ENCODE data around the gene TCF19.

Gene TCF19

GRCh38 chr6:31158140-31158862, at the start of gene TCF19:
Gene TCF19 (plus strand): TSS chr6:31158589. CDS start chr6:31159470, 881 bp downstream.
- H3K9me3 Mint-ChIP-seq, result no peaks in the 10 kb centered on the region
- H3K27ac Mint-ChIP-seq, result peak within 1 kb of the TSS; percentile 59
- H3K4me1 Mint-ChIP-seq (ENCODE audit: low read depth), result peaks cover 40% of the 10 kb centered on the region
- no peaks in the 10 kb centered on the region for H3K27me3 Mint-ChIP-seq (ENCODE audit: low read depth)
- peak within 1 kb of the TSS; percentile 83 for H3K4me3 Mint-ChIP-seq
- H3K36me3 Mint-ChIP-seq (ENCODE audit: low read depth), result peaks cover 23% of the 10 kb centered on the region

- H3K9me3 Mint-ChIP-seq, result no peaks in the 10 kb centered on the region
- no peaks in the 10 kb centered on the region for H3K36me3 Mint-ChIP-seq (ENCODE audit: low read depth)
- no peak overlapping the region for H3K4me3 Mint-ChIP-seq
- H3K27me3 Mint-ChIP-seq (ENCODE audit: low read depth), result peaks cover 29% of the 10 kb centered on the region
- no peak overlapping the region for H3K27ac Mint-ChIP-seq
- H3K4me1 Mint-ChIP-seq (ENCODE audit: low read depth), result no peaks in the 10 kb centered on the region
Measured at GRCh38 chr6:31110825-31111582, 47.4 kb upstream of the TCF19 start.

- Mint-ChIP-seq H3K9me3 (no peaks in the 10 kb centered on the region), H3K27me3 (ENCODE audit: low read depth) (peaks cover 29% of the 10 kb centered on the region), H3K4me1 (ENCODE audit: low read depth) (no peaks in the 10 kb centered on the region), H3K36me3 (ENCODE audit: low read depth) (no peaks in the 10 kb centered on the region), H3K27ac (no peak overlapping the region), H3K4me3 (no peak overlapping the region)
Measured at GRCh38 chr6:31111712-31112111, 46.7 kb upstream of the TCF19 start.

- no peaks in the 10 kb centered on the region for H3K36me3 Mint-ChIP-seq (ENCODE audit: low read depth)
- H3K27me3 Mint-ChIP-seq (ENCODE audit: low read depth), result peaks cover 29% of the 10 kb centered on the region
- no peak within 1 kb of the TSS for H3K27ac Mint-ChIP-seq
- H3K4me3 Mint-ChIP-seq, result no peak within 1 kb of the TSS
- no peaks in the 10 kb centered on the region for H3K9me3 Mint-ChIP-seq
- no peaks in the 10 kb centered on the region for H3K4me1 Mint-ChIP-seq (ENCODE audit: low read depth)
Measured at GRCh38 chr6:31112478-31112877, 45.9 kb upstream of the TCF19 start, which contains the start of gene C6orf15. Gene C6orf15 (minus strand): TSS chr6:31112575. CDS start chr6:31112555, 20 bp downstream.

GRCh38 chr6:31113861-31114540, 44.4 kb upstream of the TCF19 start:
- peaks cover 34% of the 10 kb centered on the region for H3K27me3 Mint-ChIP-seq (ENCODE audit: low read depth)
- H3K4me3 Mint-ChIP-seq, result no peak overlapping the region
- H3K27ac Mint-ChIP-seq, result no peak overlapping the region
- no peaks in the 10 kb centered on the region for H3K36me3 Mint-ChIP-seq (ENCODE audit: low read depth)
- H3K4me1 Mint-ChIP-seq (ENCODE audit: low read depth), result no peaks in the 10 kb centered on the region
- no peaks in the 10 kb centered on the region for H3K9me3 Mint-ChIP-seq

- H3K27ac Mint-ChIP-seq, result no peak within 1 kb of the TSS
- no peak within 1 kb of the TSS for H3K4me3 Mint-ChIP-seq
- no peaks in the 10 kb centered on the region for H3K9me3 Mint-ChIP-seq
- H3K4me1 Mint-ChIP-seq (ENCODE audit: low read depth), result no peaks in the 10 kb centered on the region
- peaks cover 36% of the 10 kb centered on the region for H3K27me3 Mint-ChIP-seq (ENCODE audit: low read depth)
- no peaks in the 10 kb centered on the region for H3K36me3 Mint-ChIP-seq (ENCODE audit: low read depth)
Measured at GRCh38 chr6:31114541-31114878, 43.9 kb upstream of the TCF19 start, which contains the start of gene PSORS1C1. Gene PSORS1C1 (plus strand): TSS chr6:31114800. CDS start chr6:31129633, 14,833 bp downstream.

- Mint-ChIP-seq H3K9me3 (no peaks in the 10 kb centered on the region), H3K36me3 (ENCODE audit: low read depth) (no peaks in the 10 kb centered on the region), H3K4me3 (no peak overlapping the region), H3K27ac (no peak overlapping the region), H3K4me1 (ENCODE audit: low read depth) (no peaks in the 10 kb centered on the region), H3K27me3 (ENCODE audit: low read depth) (peaks cover 29% of the 10 kb centered on the region)
Measured at GRCh38 chr6:31114970-31115849, 43.2 kb upstream of the TCF19 start.

GRCh38 chr6:31115941-31116560, 42.3 kb upstream of the TCF19 start:
- H3K27me3 Mint-ChIP-seq (ENCODE audit: low read depth), result peaks cover 27% of the 10 kb centered on the region
- no peaks in the 10 kb centered on the region for H3K4me1 Mint-ChIP-seq (ENCODE audit: low read depth)

GRCh38 chr6:31116661-31117385, 41.6 kb upstream of the TCF19 start:
- Mint-ChIP-seq H3K9me3 (no peaks in the 10 kb centered on the region), H3K27me3 (ENCODE audit: low read depth) (peaks cover 27% of the 10 kb centered on the region), H3K27ac (no peak overlapping the region), H3K36me3 (ENCODE audit: low read depth) (no peaks in the 10 kb centered on the region), H3K4me3 (no peak overlapping the region), H3K4me1 (ENCODE audit: low read depth) (no peaks in the 10 kb centered on the region)

More at GRCh38 chr6:31115941-31116560, 42.3 kb upstream of the TCF19 start:
- Mint-ChIP-seq H3K9me3 (no peaks in the 10 kb centered on the region), H3K36me3 (ENCODE audit: low read depth) (no peaks in the 10 kb centered on the region), H3K27ac (no peak overlapping the region), H3K4me3 (no peak overlapping the region)

GRCh38 chr6:31118178-31118577, 40.2 kb upstream of the TCF19 start:
- no peaks in the 10 kb centered on the region for H3K36me3 Mint-ChIP-seq (ENCODE audit: low read depth)
- no peak overlapping the region for H3K4me3 Mint-ChIP-seq
- no peaks in the 10 kb centered on the region for H3K9me3 Mint-ChIP-seq
- no peak overlapping the region for H3K27ac Mint-ChIP-seq
- H3K27me3 Mint-ChIP-seq (ENCODE audit: low read depth), result peaks cover 23% of the 10 kb centered on the region
- no peaks in the 10 kb centered on the region for H3K4me1 Mint-ChIP-seq (ENCODE audit: low read depth)

- no peak within 1 kb of the TSS for H3K27ac Mint-ChIP-seq
- H3K27me3 Mint-ChIP-seq (ENCODE audit: low read depth), result peaks cover 14% of the 10 kb centered on the region
- no peaks in the 10 kb centered on the region for H3K36me3 Mint-ChIP-seq (ENCODE audit: low read depth)
- H3K4me3 Mint-ChIP-seq, result no peak within 1 kb of the TSS
- H3K4me1 Mint-ChIP-seq (ENCODE audit: low read depth), result no peaks in the 10 kb centered on the region
- no peaks in the 10 kb centered on the region for H3K9me3 Mint-ChIP-seq
Measured at GRCh38 chr6:31120151-31120915, 38.1 kb upstream of the TCF19 start, which contains the start of gene CDSN. Gene CDSN (minus strand): TSS chr6:31120446. CDS start chr6:31120419, 27 bp downstream.

- H3K27ac Mint-ChIP-seq, result no peak overlapping the region
- no peak overlapping the region for H3K4me3 Mint-ChIP-seq
- no peaks in the 10 kb centered on the region for H3K9me3 Mint-ChIP-seq
- no peaks in the 10 kb centered on the region for H3K36me3 Mint-ChIP-seq (ENCODE audit: low read depth)
- peaks cover 9% of the 10 kb centered on the region for H3K27me3 Mint-ChIP-seq (ENCODE audit: low read depth)
- no peaks in the 10 kb centered on the region for H3K4me1 Mint-ChIP-seq (ENCODE audit: low read depth)
Measured at GRCh38 chr6:31121131-31121790, 37.1 kb upstream of the TCF19 start.
